K562 (cell line): Measurements from ENCODE around the gene TBC1D1. TPM values are rescaled to one million over a fixed set of nuclear protein-coding genes. Genes with fewer than 3 reads are reported as not detected.

ENCODE experiments used
- ATAC-seq: fragments of 200-7000 bp; cut with Tn5 transposase; 3 replicates; pipeline ENCODE4 v1.9.1; 2020; ENCODE audit warnings: moderate library complexity
- BruUV-seq: library from RNA; stranded (reverse); fragments of 400-500 nt; replicated peaks from 2 replicates; lab custom pipeline; 2021; lab: Mats Ljungman, UMichigan
- CTCF ChIA-PET: fragments of 300-600 bp; formaldehyde crosslinking; extraction: SDS; loops from one replicate; lab custom pipeline; 2021; ENCODE audit warnings: low intra/inter-chr PET ratio; lab: Yijun Ruan, JAX
- POLR2A ChIA-PET: fragments of 300-600, 350-650 bp; sonication (Branson Sonifier 250); formaldehyde crosslinking; extraction: SDS; loops from one replicate; lab custom pipeline; 2021; ENCODE audit warnings: antibody characterized with exemption, inconsistent platforms; lab: Yijun Ruan, JAX
- DNase-seq, 4 experiments: peaks; one replicate each; pipeline versions ENCODE4 v3.0.0 to v3.0.0-alpha.2; 2011 to 2018; ENCODE audit warnings: low spot score in 3 of 4, mixed read lengths in 3 of 4; ENCODE audit errors: extremely low read depth in 1 of 4
- FAIRE-seq: peaks from 2 replicates; lab custom pipeline; 2011; peaks lifted over from hg19 to GRCh38; lab: Jason Lieb, UNC
- H2AFZ ChIP-seq: 2 replicates; pipeline ENCODE4 v1.6.0; 2011; ENCODE audit warnings: low read depth, low read length, control low read depth, inconsistent platforms
- H3K27ac ChIP-seq: fragments of 200-600 bp; 3 replicates; pipeline ENCODE4 v1.8.0; 2011; ENCODE audit warnings: low read depth, mild to moderate bottlenecking, control low read depth, inconsistent platforms, low read length, moderate library complexity, mixed read lengths; ENCODE audit errors: extremely low read depth
- H3K27me3 ChIP-seq, 2 experiments: fragments of 300-600 bp in 1 of 2; 2 replicates in 1 of 2; 3 replicates in 1 of 2; pipeline versions ENCODE4 v1.6.0 to v1.8.0; 2011; ENCODE audit warnings: inconsistent platforms in 2 of 2, low read length in 2 of 2, mild to moderate bottlenecking in 1 of 2, mixed read lengths in 1 of 2, moderate library complexity in 1 of 2; ENCODE audit not compliant: control insufficient read depth in 2 of 2, insufficient read depth in 2 of 2
- H3K36me3 ChIP-seq: fragments of 300-600 bp; 3 replicates; pipeline ENCODE4 v1.8.0; 2011; ENCODE audit warnings: mild to moderate bottlenecking, low read length, inconsistent platforms; ENCODE audit not compliant: control insufficient read depth, insufficient read depth
- H3K4me1 ChIP-seq, 2 experiments: fragments of 200-600 bp in 1 of 2; replicated peaks in 1 of 2; 2 replicates in 1 of 2; 3 replicates in 1 of 2; pipeline versions ENCODE4 v1.5.1 to v1.8.0; 2011; ENCODE audit warnings: inconsistent platforms in 2 of 2, low read length in 2 of 2, mild to moderate bottlenecking in 1 of 2, mixed read lengths in 1 of 2, moderate library complexity in 1 of 2; ENCODE audit not compliant: control insufficient read depth in 2 of 2, insufficient read depth in 2 of 2
- H3K4me2 ChIP-seq: 2 replicates; pipeline ENCODE4 v1.6.1; 2011; ENCODE audit warnings: low read length, control low read depth, inconsistent platforms, mixed read lengths; ENCODE audit not compliant: insufficient read depth
- H3K4me3 ChIP-seq: fragments of 200-600 bp; sonication (generic), shearing (Covaris generic); 2 replicates; pipeline ENCODE4 v1.5.1; 2016; ENCODE audit warnings: control low read depth, inconsistent platforms
- H3K79me2 ChIP-seq: fragments of 200-600 bp; 3 replicates; pipeline ENCODE4 v1.8.0; 2011; ENCODE audit warnings: low read length, inconsistent platforms; ENCODE audit not compliant: control insufficient read depth, insufficient read depth
- H3K9ac ChIP-seq, 2 experiments: 2 replicates each; pipeline versions ENCODE4 v1.6.0 to v1.6.1; 2011; ENCODE audit warnings: low read depth in 2 of 2, low read length in 2 of 2, control low read depth in 1 of 2, inconsistent platforms in 1 of 2, mild to moderate bottlenecking in 1 of 2, mixed read lengths in 1 of 2; ENCODE audit not compliant: insufficient read depth in 1 of 2
- H3K9me1 ChIP-seq: one replicate; pipeline ENCODE4 v1.6.0; 2011; ENCODE audit warnings: inconsistent platforms, mild to moderate bottlenecking, low read length, moderate library complexity; ENCODE audit not compliant: control insufficient read depth, insufficient read depth
- H3K9me3 ChIP-seq: replicated peaks from 2 replicates; pipeline ENCODE4 v1.5.1; 2011; ENCODE audit warnings: low read depth, low read length, inconsistent platforms; ENCODE audit not compliant: control insufficient read depth, insufficient read depth
- H4K20me1 ChIP-seq: replicated peaks from 2 replicates; pipeline ENCODE4 v1.6.1; 2011; ENCODE audit warnings: low read length, inconsistent platforms, mixed read lengths; ENCODE audit not compliant: control insufficient read depth, insufficient read depth
- ARID2 ChIP-seq: fragments of 450-650 bp; IDR thresholded peaks from 2 replicates; pipeline ENCODE4 v1.6.1; 2017; ENCODE audit warnings: antibody characterized with exemption, mild to moderate bottlenecking
- ARNT ChIP-seq, 2 experiments: fragments of 450-650 bp; IDR thresholded peaks; 2 replicates each; pipeline ENCODE4 v1.6.1; 2016; ENCODE audit warnings: mild to moderate bottlenecking in 1 of 2
- BRD9 ChIP-seq: fragments of 450-650 bp; IDR thresholded peaks from 2 replicates; pipeline ENCODE4 v1.6.1; 2018; ENCODE audit warnings: low read depth; ENCODE audit not compliant: partially characterized antibody
- CREM ChIP-seq: IDR thresholded peaks from 2 replicates; pipeline ENCODE4 v1.6.1; 2014; ENCODE audit warnings: antibody characterized with exemption, low read depth
- CTCF ChIP-seq, 3 experiments: IDR thresholded peaks in 2 of 3; conservative IDR thresholded peaks in 1 of 3; 2 replicates each; pipeline ENCODE4 v1.5.1; 2011 to 2012; ENCODE audit warnings: low read length in 3 of 3, mild to moderate bottlenecking in 3 of 3, control low read depth in 2 of 3, improper control_type of control experiment in 1 of 3, inconsistent platforms in 1 of 3, low read depth in 1 of 3, mixed read lengths in 1 of 3, moderate library complexity in 1 of 3; ENCODE audit not compliant: insufficient read depth in 2 of 3
- CXXC5 ChIP-seq: fragments of 250-450 bp; sonication (Bioruptor Pico); IDR thresholded peaks from 2 replicates; pipeline ENCODE4 v1.8.0; 2022; ENCODE audit warnings: inconsistent platforms, mild to moderate bottlenecking, moderate library complexity
- PTTG1 ChIP-seq: fragments of 450-650 bp; IDR thresholded peaks from 2 replicates; pipeline ENCODE4 v1.6.1; 2016; ENCODE audit warnings: low read depth, mild to moderate bottlenecking, missing genetic modification characterization, missing compliant biosample characterization
- RAD21 ChIP-seq, 2 experiments: fragments of 250-450 bp in 1 of 2; fragments of 450-650 bp in 1 of 2; sonication (Bioruptor Pico) in 1 of 2; formaldehyde crosslinking in 1 of 2; IDR thresholded peaks in 1 of 2; conservative IDR thresholded peaks in 1 of 2; 2 replicates each; pipeline versions ENCODE4 v1.4.0 to v1.8.0; 2020 to 2022; ENCODE audit warnings: mild to moderate bottlenecking in 2 of 2, moderate library complexity in 1 of 2
- SAP30 ChIP-seq: fragments of 200-600 bp; sonication (generic); IDR thresholded peaks from 2 replicates; pipeline ENCODE4 v1.6.1; 2012; ENCODE audit warnings: borderline replicate concordance, low read depth, mild to moderate bottlenecking, moderate library complexity, low read length, control low read depth, inconsistent platforms; ENCODE audit not compliant: insufficient read depth, poor library complexity, severe bottlenecking
- SP1 ChIP-seq: sonication (generic); formaldehyde crosslinking; IDR thresholded peaks from 2 replicates; pipeline ENCODE4 v1.8.1; 2022; ENCODE audit warnings: mild to moderate bottlenecking, missing genetic modification reagents
- ZBTB17 ChIP-seq: fragments of 450-650 bp; formaldehyde crosslinking; IDR thresholded peaks from 2 replicates; pipeline ENCODE4 v1.4.0; 2020; ENCODE audit warnings: mild to moderate bottlenecking
- ZC3H4 ChIP-seq: sonication (generic); formaldehyde crosslinking; IDR thresholded peaks from 2 replicates; pipeline ENCODE4 v1.9.0; 2021; ENCODE audit warnings: missing genetic modification reagents, borderline replicate concordance
- WGBS: fragments of 100-300 bp; shearing (Covaris generic); methylation state at CpG from one replicate; pipeline ENCODE4 v1.1.6; 2016; ENCODE audit warnings: low coverage, mixed read lengths; ENCODE audit not compliant: insufficient coverage; ENCODE audit errors: missing lambda C conversion rate; 5-methylcytosine and 5-hydroxymethylcytosine counted together
- in situ Hi-C: fragments of 300-500 bp; cut with MboI; formaldehyde crosslinking; loops from 4 replicates; pipeline ENCODE4 v1.15.0; 2018; ENCODE audit warnings: inconsistent platforms, mixed read lengths
- intact Hi-C: fragments of 100-400 bp; cut with micrococcal nuclease; formaldehyde crosslinking; loops from 2 replicates; pipeline ENCODE4 v1.14.2; 2022
- polyA plus RNA-seq, 8 experiments: library from polyadenylated mRNA; depleted of rRNA in 4 of 8; stranded (reverse) in 5 of 8; unstranded in 3 of 8; fragments of >200 nt; fragmentation: Nextera tagmentation in 2 of 8; fragmentation: Illumina TruSeq in 1 of 8; extraction: Ambion mirVana in 2 of 8; extraction: Trizol in 1 of 8; gene quantifications; 2 replicates each; pipeline versions ENCODE4 v1.2.1 to v1.2.3, GENCODE V29; 2011 to 2014; ENCODE audit warnings: inconsistent platforms in 1 of 8, missing spikeins in 1 of 8
- total RNA-seq, 7 experiments: library from RNA; depleted of rRNA in 6 of 7; stranded (reverse); fragments of >200 nt in 6 of 7; fragmentation: Illumina TruSeq in 2 of 7; extraction: Trizol in 2 of 7; gene quantifications; 2 replicates each; pipeline versions ENCODE4 v1.2.1 to v1.2.3, GENCODE V29; 2011 to 2021; ENCODE audit warnings: low replicate concordance in 1 of 7
- TF ChIP-seq, protein P1 (sequence below): sonication (generic); formaldehyde crosslinking; IDR thresholded peaks from 2 replicates; pipeline ENCODE4 v1.8.0; 2022; ENCODE audit warnings: mild to moderate bottlenecking, missing genetic modification reagents
- TF ChIP-seq, protein P2 (sequence below): fragments of 450-650 bp; IDR thresholded peaks from 2 replicates; pipeline ENCODE4 v1.7.1; 2018; ENCODE audit warnings: mild to moderate bottlenecking, low read depth; ENCODE audit not compliant: partially characterized antibody

TBC1D1 gene
- total and polyA plus RNA-seq, 9 of the 15 experiments (the other 6 are each of a cell fraction or from before 2014, with no cell fraction given): 0.59 to 14.2 (median 8.8) TPM

- ATAC-seq (peak; percentile 92), FAIRE-seq (peak; percentile 99), DNase-seq (peak; percentile 62 to 86 (median 66))
- Histone ChIP-seq H3K4me1 (peaks cover 4 to 10% of the 10 kb centered on the region in 2 experiments; a peak in 2 of 5 replicates), H3K4me3 (no peak overlapping the region), H3K79me2 (no peaks in the 10 kb centered on the region), H3K9ac (no peak overlapping the region), H3K27me3 (peaks cover 4 to 9% of the 10 kb centered on the region in 2 experiments; a peak in 3 of 5 replicates), H4K20me1 (no peaks in the 10 kb centered on the region), H3K27ac (no peak overlapping the region), H2AFZ (peak overlapping the region; percentile 82), H3K4me2 (no peak overlapping the region), H3K36me3 (no peaks in the 10 kb centered on the region), H3K9me1 (no peaks in the 10 kb centered on the region), H3K9me3 (no peaks in the 10 kb centered on the region)
- in situ Hi-C loops: loop anchor here (5.0 to 25.0 kb wide), 2 partner anchors 670 to 1075 kb away; no protein-coding TSS in a partner anchor
- ChIA-PET POLR2A (no interaction called here), CTCF (interaction anchor here (0.6 to 2.7 kb wide), 10 partner anchors 11 to 1019 kb away, joined by 3 to 20 read pairs (median 4); partner anchors contain the start of gene TLR10)
- BruUV-seq: no TSS peak
- intact Hi-C loops: loop anchor here (1.0 to 10.0 kb wide), 6 partner anchors 323 to 1073 kb away; partner anchors contain the start of genes TLR10 and TLR6
- WGBS: 23% methylated on average over 10 of the region's 11 CpGs
- TF ChIP-seq ZC3H4: no peak
- no peak for TF ChIP-seq SP1
- TF ChIP-seq ARNT (IDR thresholded peaks at IDR 0.05): peak in 1 of 2 experiments; percentile 65; a peak in 1 of 4 replicates
- TF ChIP-seq ARID2: 0 out of 2 replicates have a peak, but pooled peaks have one; percentile 31
- no peak for TF ChIP-seq ZBTB17 (CRISPR knock-in tag)
- no peak for TF ChIP-seq PTTG1
- peak; percentile 19; the same call in 1 of the 2 replicates for TF ChIP-seq CXXC5 (CRISPR knock-in tag)
- TF ChIP-seq CREM: no peak
- no peak for TF ChIP-seq SAP30
- TF ChIP-seq, protein P1, sequence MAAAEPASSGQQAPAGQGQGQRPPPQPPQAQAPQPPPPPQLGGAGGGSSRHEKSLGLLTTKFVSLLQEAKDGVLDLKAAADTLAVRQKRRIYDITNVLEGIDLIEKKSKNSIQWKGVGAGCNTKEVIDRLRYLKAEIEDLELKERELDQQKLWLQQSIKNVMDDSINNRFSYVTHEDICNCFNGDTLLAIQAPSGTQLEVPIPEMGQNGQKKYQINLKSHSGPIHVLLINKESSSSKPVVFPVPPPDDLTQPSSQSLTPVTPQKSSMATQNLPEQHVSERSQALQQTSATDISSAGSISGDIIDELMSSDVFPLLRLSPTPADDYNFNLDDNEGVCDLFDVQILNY (CRISPR knock-in tag): no peak
- peak; percentile 67 to 83 (median 83) for TF ChIP-seq CTCF (IDR thresholded peaks at IDR 0.05 in 2 of 3, conservative IDR thresholded peaks at IDR 0.05 in 1 of 3; ENCODE audit: insufficient read depth in 2 of 3, low read depth in 1 of 3, low read length in 3 of 3)
- TF ChIP-seq, protein P2, sequence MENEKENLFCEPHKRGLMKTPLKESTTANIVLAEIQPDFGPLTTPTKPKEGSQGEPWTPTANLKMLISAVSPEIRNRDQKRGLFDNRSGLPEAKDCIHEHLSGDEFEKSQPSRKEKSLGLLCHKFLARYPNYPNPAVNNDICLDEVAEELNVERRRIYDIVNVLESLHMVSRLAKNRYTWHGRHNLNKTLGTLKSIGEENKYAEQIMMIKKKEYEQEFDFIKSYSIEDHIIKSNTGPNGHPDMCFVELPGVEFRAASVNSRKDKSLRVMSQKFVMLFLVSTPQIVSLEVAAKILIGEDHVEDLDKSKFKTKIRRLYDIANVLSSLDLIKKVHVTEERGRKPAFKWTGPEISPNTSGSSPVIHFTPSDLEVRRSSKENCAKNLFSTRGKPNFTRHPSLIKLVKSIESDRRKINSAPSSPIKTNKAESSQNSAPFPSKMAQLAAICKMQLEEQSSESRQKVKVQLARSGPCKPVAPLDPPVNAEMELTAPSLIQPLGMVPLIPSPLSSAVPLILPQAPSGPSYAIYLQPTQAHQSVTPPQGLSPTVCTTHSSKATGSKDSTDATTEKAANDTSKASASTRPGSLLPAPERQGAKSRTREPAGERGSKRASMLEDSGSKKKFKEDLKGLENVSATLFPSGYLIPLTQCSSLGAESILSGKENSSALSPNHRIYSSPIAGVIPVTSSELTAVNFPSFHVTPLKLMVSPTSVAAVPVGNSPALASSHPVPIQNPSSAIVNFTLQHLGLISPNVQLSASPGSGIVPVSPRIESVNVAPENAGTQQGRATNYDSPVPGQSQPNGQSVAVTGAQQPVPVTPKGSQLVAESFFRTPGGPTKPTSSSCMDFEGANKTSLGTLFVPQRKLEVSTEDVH: no peak
- peak; percentile 65 for TF ChIP-seq BRD9
- peak; percentile 71 to 72 for TF ChIP-seq RAD21 (CRISPR knock-in tag; conservative IDR thresholded peaks at IDR 0.05 in 1 of 2, IDR thresholded peaks at IDR 0.05 in 1 of 2)
Measured at GRCh38 chr4:38062088-38062775, 171.3 kb downstream of the TBC1D1 start.
